ENCODE measurements around the gene EPHA4.

GRCh38 chr2:221399183-221399582, 172.9 kb downstream of the EPHA4 start:
- no peak for TF ChIP-seq EZH2phosphoT487 (IDR thresholded peaks at IDR 0.05; ENCODE audit: insufficient read depth, low read depth)
- TF ChIP-seq EZH2 (IDR thresholded peaks at IDR 0.05; ENCODE audit: insufficient read depth, poor library complexity, severe bottlenecking) = no peak

All from GM23248 (cell line).